HCT116 (cell line): ENCODE data around the gene TJP1. TPM values are rescaled to one million over a fixed set of nuclear protein-coding genes. Genes with fewer than 3 reads are reported as not detected.

Experiments used
- ATAC-seq: fragments of 200-7000 bp; cut with Tn5 transposase; 2 replicates; pipeline ENCODE4 v1.9.1; 2020; ENCODE audit warnings: mild to moderate bottlenecking, moderate library complexity
- BruUV-seq: library from RNA; stranded (reverse); fragments of 400-500 nt; replicated peaks from 2 replicates; lab custom pipeline; 2021; lab: Mats Ljungman, UMichigan
- CTCF ChIA-PET: fragments of 300-600 bp; sonication (Branson Sonifier 250); formaldehyde crosslinking; loops from one replicate; lab custom pipeline; 2021; ENCODE audit warnings: antibody characterized with exemption; lab: Charles Lee
- POLR2A ChIA-PET: fragments of 300-600, 350-600 bp; sonication (Branson Sonifier 250); formaldehyde crosslinking; loops from one replicate; lab custom pipeline; 2021; ENCODE audit warnings: antibody characterized with exemption; lab: Charles Lee
- RAD21 ChIA-PET, 2 experiments: fragments of 300-600 bp; sonication (Branson Sonifier 250); formaldehyde crosslinking; loops; one replicate each; lab custom pipeline; 2023; ENCODE audit warnings: low total read pairs in 2 of 2; ENCODE audit not compliant: uncharacterized antibody in 2 of 2, unreplicated experiment in 2 of 2, low non-redundant PET in 1 of 2; lab: Charles Lee
- DNase-seq: peaks from one replicate; pipeline ENCODE4 v3.0.0-alpha.2; 2010; ENCODE audit warnings: low read depth, low spot score
- H2AFZ ChIP-seq: fragments of 200-600 bp; shearing (Covaris generic), sonication (generic); 2 replicates; pipeline ENCODE4 v1.6.1; 2017; ENCODE audit warnings: low read depth, mixed run types, mixed read lengths, antibody characterized with exemption, low read length; ENCODE audit not compliant: poor library complexity, severe bottlenecking
- H3K27ac ChIP-seq: 2 replicates; pipeline ENCODE4 v1.5.1; 2012; ENCODE audit warnings: low read depth, low read length
- H3K27me3 ChIP-seq: fragments of 200-600 bp; sonication (generic); 2 replicates; pipeline ENCODE4 v1.6.1; 2016; ENCODE audit warnings: mixed run types, low read length, mixed read lengths; ENCODE audit not compliant: insufficient read depth
- H3K36me3 ChIP-seq, 2 experiments: fragments of 200-500 bp in 1 of 2; fragments of 200-600 bp in 1 of 2; sonication (Bioruptor generic) in 1 of 2; sonication (generic) in 1 of 2; 2 replicates each; pipeline versions ENCODE4 v1.5.1 to v1.6.1; 2014 to 2016; ENCODE audit warnings: low read length in 2 of 2, inconsistent platforms in 1 of 2, mixed read lengths in 1 of 2, mixed run types in 1 of 2; ENCODE audit not compliant: insufficient read depth in 2 of 2, control insufficient read depth in 1 of 2
- H3K4me1 ChIP-seq, 2 experiments: fragments of 200-600 bp in 1 of 2; sonication (generic) in 1 of 2; 2 replicates each; pipeline versions ENCODE4 v1.5.1 to v1.6.1; 2012 to 2017; ENCODE audit warnings: low read length in 2 of 2, inconsistent platforms in 1 of 2, mild to moderate bottlenecking in 1 of 2, mixed read lengths in 1 of 2, mixed run types in 1 of 2, moderate library complexity in 1 of 2; ENCODE audit not compliant: insufficient read depth in 2 of 2, control insufficient read depth in 1 of 2
- H3K4me2 ChIP-seq: fragments of 200-600 bp; sonication (generic); 2 replicates; pipeline ENCODE4 v1.6.1; 2017; ENCODE audit warnings: mixed run types, low read length, mixed read lengths
- H3K4me3 ChIP-seq, 2 experiments: fragments of 200-600 bp in 1 of 2; sonication (generic) in 1 of 2; replicated peaks in 1 of 2; 2 replicates each; pipeline ENCODE4 v1.5.1; 2011 to 2016; ENCODE audit warnings: low read length in 2 of 2, control low read depth in 1 of 2, low read depth in 1 of 2, mild to moderate bottlenecking in 1 of 2, mixed read lengths in 1 of 2, mixed run types in 1 of 2
- H3K79me2 ChIP-seq: fragments of 200-600 bp; sonication (generic); 2 replicates; pipeline ENCODE4 v1.6.1; 2017; ENCODE audit warnings: mild to moderate bottlenecking, mixed run types, low read length, moderate library complexity, mixed read lengths; ENCODE audit not compliant: insufficient read depth
- H3K9ac ChIP-seq: fragments of 200-600 bp; sonication (generic); 2 replicates; pipeline ENCODE4 v1.6.1; 2016; ENCODE audit warnings: low read length, mixed read lengths
- H3K9me2 ChIP-seq: fragments of 200-600 bp; sonication (generic), shearing (Covaris generic); 2 replicates; pipeline ENCODE4 v1.6.1; 2017; ENCODE audit warnings: mixed run types, mild to moderate bottlenecking, moderate library complexity; ENCODE audit not compliant: insufficient read depth
- H3K9me3 ChIP-seq, 2 experiments: fragments of 200-500 bp in 1 of 2; fragments of 200-600 bp in 1 of 2; sonication (Bioruptor generic) in 1 of 2; sonication (generic) in 1 of 2; 2 replicates each; pipeline ENCODE4 v1.6.1; 2014 to 2017; ENCODE audit warnings: low read length in 2 of 2, mixed read lengths in 2 of 2, inconsistent platforms in 1 of 2, low read depth in 1 of 2, mild to moderate bottlenecking in 1 of 2, mixed run types in 1 of 2, moderate library complexity in 1 of 2; ENCODE audit not compliant: control insufficient read depth in 1 of 2, insufficient read depth in 1 of 2
- H4K20me1 ChIP-seq: fragments of 200-600 bp; sonication (generic), shearing (Covaris generic); 2 replicates; pipeline ENCODE4 v1.6.1; 2017; ENCODE audit warnings: mixed run types, mild to moderate bottlenecking, moderate library complexity; ENCODE audit not compliant: insufficient read depth
- CBX3 ChIP-seq: IDR thresholded peaks from 2 replicates; pipeline ENCODE4 v1.6.1; 2012; ENCODE audit warnings: low read depth
- EGR1 ChIP-seq: IDR thresholded peaks from 2 replicates; pipeline ENCODE4 v1.6.1; 2012; ENCODE audit warnings: low read depth
- EZH2 ChIP-seq: fragments of 200-600 bp; sonication (generic); IDR thresholded peaks from 2 replicates; pipeline ENCODE4 v1.6.1; 2017; ENCODE audit warnings: antibody characterized with exemption, mixed run types
- FOSL1 ChIP-seq: IDR thresholded peaks from 2 replicates; pipeline ENCODE4 v1.6.1; 2012; ENCODE audit warnings: low read depth
- JUND ChIP-seq: IDR thresholded peaks from 2 replicates; pipeline ENCODE4 v1.6.1; 2012
- POLR2A ChIP-seq: IDR thresholded peaks from 2 replicates; pipeline ENCODE4 v1.7.0; 2011; ENCODE audit warnings: borderline replicate concordance; ENCODE audit not compliant: insufficient read depth, insufficient read length; ENCODE audit errors: extremely low read depth
- POLR2AphosphoS5 ChIP-seq: IDR thresholded peaks from 2 replicates; pipeline ENCODE4 v1.6.1; 2011; ENCODE audit warnings: mild to moderate bottlenecking, low read depth, low read length, moderate library complexity
- RAD21 ChIP-seq: IDR thresholded peaks from 2 replicates; pipeline ENCODE4 v1.6.1; 2012; ENCODE audit warnings: low read depth, mild to moderate bottlenecking
- REST ChIP-seq: IDR thresholded peaks from 2 replicates; pipeline ENCODE4 v1.6.1; 2012; ENCODE audit warnings: low read depth
- SP1 ChIP-seq: IDR thresholded peaks from 2 replicates; pipeline ENCODE4 v1.6.1; 2012; ENCODE audit warnings: low read depth
- SRF ChIP-seq: IDR thresholded peaks from 2 replicates; pipeline ENCODE4 v1.6.1; 2012; ENCODE audit warnings: low read depth
- YY1 ChIP-seq: IDR thresholded peaks from 2 replicates; pipeline ENCODE4 v1.6.1; 2011; ENCODE audit warnings: low read length, low read depth, moderate library complexity, mild to moderate bottlenecking; ENCODE audit not compliant: insufficient replicate concordance; ENCODE audit errors: extremely low read depth
- ZFX ChIP-seq: fragments of 450-650 bp; IDR thresholded peaks from 2 replicates; pipeline ENCODE4 v1.6.1; 2017
- ZNF274 ChIP-seq: fragments of 200-500 bp; sonication (Bioruptor generic); IDR thresholded peaks from 2 replicates; pipeline ENCODE4 v1.6.1; 2014; ENCODE audit warnings: mild to moderate bottlenecking, low read depth, low read length, inconsistent platforms
- intact Hi-C: fragments of 100-400 bp; cut with micrococcal nuclease; formaldehyde crosslinking; loops from 2 replicates; pipeline ENCODE4 v1.10.0; 2022
- total RNA-seq: library from RNA; stranded (reverse); gene quantifications from one replicate; pipeline ENCODE4 v1.2.1, GENCODE V29; 2021; ENCODE audit not compliant: unreplicated experiment
- TF ChIP-seq, protein P1 (sequence below), 3 experiments: fragments of 200-600 bp in 1 of 3; sonication (generic) in 1 of 3; IDR thresholded peaks in 2 of 3; conservative IDR thresholded peaks in 1 of 3; 2 replicates each; pipeline ENCODE4 v1.5.1; 2012 to 2017; ENCODE audit warnings: low read depth in 2 of 3, low read length in 2 of 3, antibody characterized with exemption in 1 of 3, borderline replicate concordance in 1 of 3, control low read depth in 1 of 3, mild to moderate bottlenecking in 1 of 3, mixed read lengths in 1 of 3, mixed run types in 1 of 3, moderate library complexity in 1 of 3; ENCODE audit not compliant: insufficient read depth in 1 of 3
- TF ChIP-seq, protein P2 (sequence below): IDR thresholded peaks from 2 replicates; pipeline ENCODE4 v1.6.1; 2011; ENCODE audit warnings: mild to moderate bottlenecking, low read length, moderate library complexity; ENCODE audit not compliant: insufficient replicate concordance; ENCODE audit errors: extremely low read depth

The TJP1 gene
- total RNA-seq, 1 experiment from 2014 or later, result 83.6 TPM

- H3K9me2 ChIP-seq, result no peaks in the 10 kb centered on the region
- H3K27ac ChIP-seq, result no peak overlapping the region
- no peaks in the 10 kb centered on the region for H3K4me1 ChIP-seq
- ChIA-PET RAD21 (no interaction called here), POLR2A (no interaction called here), CTCF (no interaction called here)
- H3K36me3 ChIP-seq, result no peaks in the 10 kb centered on the region
- H2AFZ ChIP-seq, result no peak overlapping the region
- H3K9me3 ChIP-seq, result no peaks in the 10 kb centered on the region
- intact Hi-C loops, result no loop called here
- no TSS peak for BruUV-seq
- H4K20me1 ChIP-seq, result no peaks in the 10 kb centered on the region
- ATAC-seq, result no peak
- no peak for DNase-seq
- no peak overlapping the region for H3K4me3 ChIP-seq
- no peaks in the 10 kb centered on the region for H3K79me2 ChIP-seq
- no peak for TF ChIP-seq FOSL1
- TF ChIP-seq CBX3, result no peak
- no peak for TF ChIP-seq SP1
- TF ChIP-seq, protein P1, sequence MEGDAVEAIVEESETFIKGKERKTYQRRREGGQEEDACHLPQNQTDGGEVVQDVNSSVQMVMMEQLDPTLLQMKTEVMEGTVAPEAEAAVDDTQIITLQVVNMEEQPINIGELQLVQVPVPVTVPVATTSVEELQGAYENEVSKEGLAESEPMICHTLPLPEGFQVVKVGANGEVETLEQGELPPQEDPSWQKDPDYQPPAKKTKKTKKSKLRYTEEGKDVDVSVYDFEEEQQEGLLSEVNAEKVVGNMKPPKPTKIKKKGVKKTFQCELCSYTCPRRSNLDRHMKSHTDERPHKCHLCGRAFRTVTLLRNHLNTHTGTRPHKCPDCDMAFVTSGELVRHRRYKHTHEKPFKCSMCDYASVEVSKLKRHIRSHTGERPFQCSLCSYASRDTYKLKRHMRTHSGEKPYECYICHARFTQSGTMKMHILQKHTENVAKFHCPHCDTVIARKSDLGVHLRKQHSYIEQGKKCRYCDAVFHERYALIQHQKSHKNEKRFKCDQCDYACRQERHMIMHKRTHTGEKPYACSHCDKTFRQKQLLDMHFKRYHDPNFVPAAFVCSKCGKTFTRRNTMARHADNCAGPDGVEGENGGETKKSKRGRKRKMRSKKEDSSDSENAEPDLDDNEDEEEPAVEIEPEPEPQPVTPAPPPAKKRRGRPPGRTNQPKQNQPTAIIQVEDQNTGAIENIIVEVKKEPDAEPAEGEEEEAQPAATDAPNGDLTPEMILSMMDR (IDR thresholded peaks at IDR 0.05 in 2 of 3, conservative IDR thresholded peaks at IDR 0.05 in 1 of 3; ENCODE audit: borderline replicate concordance in 1 of 3, insufficient read depth in 1 of 3, low read depth in 2 of 3, low read length in 2 of 3), result no peak
- no peak for TF ChIP-seq ZFX
- TF ChIP-seq SRF, result no peak
- no peak for TF ChIP-seq POLR2AphosphoS5
- no peak for TF ChIP-seq JUND
- no peak for TF ChIP-seq EGR1
- TF ChIP-seq EZH2, result no peak
- TF ChIP-seq ZNF274, result no peak
- no peak overlapping the region for H3K4me2 ChIP-seq
- no peak overlapping the region for H3K9ac ChIP-seq
- H3K27me3 ChIP-seq, result no peaks in the 10 kb centered on the region
Observed at GRCh38 chr15:29863438-29863837, 41.2 kb upstream of the TJP1 start.

- no peak overlapping the region for H3K4me2 ChIP-seq
- H4K20me1 ChIP-seq, result no peaks in the 10 kb centered on the region
- no peak for ATAC-seq
- no peak overlapping the region for H3K9ac ChIP-seq
- no peaks in the 10 kb centered on the region for H3K9me2 ChIP-seq
- ChIA-PET POLR2A (no interaction called here), RAD21 (no interaction called here), CTCF (no interaction called here)
- H3K27ac ChIP-seq, result no peak overlapping the region
- DNase-seq, result no peak
- no peaks in the 10 kb centered on the region for H3K9me3 ChIP-seq
- no peaks in the 10 kb centered on the region for H3K27me3 ChIP-seq
- H3K4me1 ChIP-seq, result no peaks in the 10 kb centered on the region
- no TSS peak for BruUV-seq
- H3K79me2 ChIP-seq, result no peaks in the 10 kb centered on the region
- no peak overlapping the region for H2AFZ ChIP-seq
- no peaks in the 10 kb centered on the region for H3K36me3 ChIP-seq
- intact Hi-C loops, result no loop called here
- H3K4me3 ChIP-seq, result no peak overlapping the region
- TF ChIP-seq REST (no peak), POLR2A (no peak), RAD21 (no peak), YY1 (no peak)
- TF ChIP-seq, protein P2, sequence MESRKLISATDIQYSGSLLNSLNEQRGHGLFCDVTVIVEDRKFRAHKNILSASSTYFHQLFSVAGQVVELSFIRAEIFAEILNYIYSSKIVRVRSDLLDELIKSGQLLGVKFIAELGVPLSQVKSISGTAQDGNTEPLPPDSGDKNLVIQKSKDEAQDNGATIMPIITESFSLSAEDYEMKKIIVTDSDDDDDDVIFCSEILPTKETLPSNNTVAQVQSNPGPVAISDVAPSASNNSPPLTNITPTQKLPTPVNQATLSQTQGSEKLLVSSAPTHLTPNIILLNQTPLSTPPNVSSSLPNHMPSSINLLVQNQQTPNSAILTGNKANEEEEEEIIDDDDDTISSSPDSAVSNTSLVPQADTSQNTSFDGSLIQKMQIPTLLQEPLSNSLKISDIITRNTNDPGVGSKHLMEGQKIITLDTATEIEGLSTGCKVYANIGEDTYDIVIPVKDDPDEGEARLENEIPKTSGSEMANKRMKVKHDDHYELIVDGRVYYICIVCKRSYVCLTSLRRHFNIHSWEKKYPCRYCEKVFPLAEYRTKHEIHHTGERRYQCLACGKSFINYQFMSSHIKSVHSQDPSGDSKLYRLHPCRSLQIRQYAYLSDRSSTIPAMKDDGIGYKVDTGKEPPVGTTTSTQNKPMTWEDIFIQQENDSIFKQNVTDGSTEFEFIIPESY, result no peak
Observed at GRCh38 chr15:29862271-29862670, 40.0 kb upstream of the TJP1 start.
